Panc1 (cell line): ENCODE data around the gene ASCC1. TPM values are rescaled to one million over a fixed set of nuclear protein-coding genes. Genes with fewer than 3 reads are reported as not detected.

Source experiments
- ATAC-seq: fragments of 200-7000 bp; cut with Tn5 transposase; 2 replicates; pipeline ENCODE4 v1.9.1; 2020; ENCODE audit warnings: mild to moderate bottlenecking, moderate library complexity
- BruUV-seq: library from RNA; stranded (reverse); fragments of 400-500 nt; replicated peaks from 2 replicates; lab custom pipeline; 2021; lab: Mats Ljungman, UMichigan
- CTCF ChIA-PET: fragments of 300-600 bp; sonication (Branson Sonifier 250); formaldehyde crosslinking; loops from one replicate; lab custom pipeline; 2022; ENCODE audit warnings: antibody characterized with exemption; lab: Charles Lee
- POLR2A ChIA-PET: fragments of 300-600 bp; sonication (Branson Sonifier 250); formaldehyde crosslinking; loops from one replicate; lab custom pipeline; 2022; ENCODE audit warnings: antibody characterized with exemption; lab: Charles Lee
- DNase-seq: peaks from one replicate; pipeline ENCODE4 v3.0.0-alpha.2; 2010; ENCODE audit warnings: low read depth, low spot score
- H3K27ac ChIP-seq: 2 replicates; pipeline ENCODE4 v1.5.1; 2011; ENCODE audit warnings: mild to moderate bottlenecking, low read length, inconsistent platforms
- H3K27me3 ChIP-seq: fragments of 200-500 bp; sonication (Bioruptor generic); 2 replicates; pipeline ENCODE4 v1.6.0; 2014; ENCODE audit warnings: low read length, inconsistent platforms; ENCODE audit not compliant: control insufficient read depth, insufficient read depth
- H3K36me3 ChIP-seq: fragments of 200-500 bp; sonication (Bioruptor generic); 2 replicates; pipeline ENCODE4 v1.5.1; 2014; ENCODE audit warnings: inconsistent platforms, mild to moderate bottlenecking, low read length, moderate library complexity; ENCODE audit not compliant: control insufficient read depth, insufficient read depth
- H3K4me1 ChIP-seq: 2 replicates; pipeline ENCODE4 v1.5.1; 2011; ENCODE audit warnings: inconsistent platforms, mild to moderate bottlenecking, low read length, moderate library complexity; ENCODE audit not compliant: control insufficient read depth, insufficient read depth
- H3K4me3 ChIP-seq, 2 experiments: 2 replicates each; pipeline ENCODE4 v1.5.1; 2011 to 2012; ENCODE audit warnings: low read depth in 2 of 2, low read length in 2 of 2, mild to moderate bottlenecking in 2 of 2, inconsistent platforms in 1 of 2, moderate library complexity in 1 of 2
- H3K9me3 ChIP-seq: fragments of 200-500 bp; sonication (Bioruptor generic); 2 replicates; pipeline ENCODE4 v1.5.1; 2014; ENCODE audit warnings: low read depth, mild to moderate bottlenecking, inconsistent platforms, low read length, moderate library complexity; ENCODE audit not compliant: control insufficient read depth, insufficient read depth
- CTCF ChIP-seq: fragments of 450-650 bp; IDR thresholded peaks from 2 replicates; pipeline ENCODE4 v1.5.1; 2017; ENCODE audit warnings: mild to moderate bottlenecking
- POLR2AphosphoS5 ChIP-seq: IDR thresholded peaks from 2 replicates; pipeline ENCODE4 v1.6.1; 2012; ENCODE audit warnings: mild to moderate bottlenecking, low read depth, low read length, moderate library complexity
- REST ChIP-seq, 2 experiments: IDR thresholded peaks; 2 replicates each; pipeline ENCODE4 v1.6.1; 2011 to 2012; ENCODE audit warnings: low read depth in 2 of 2, control low read depth in 1 of 2, low read length in 1 of 2, mild to moderate bottlenecking in 1 of 2, moderate library complexity in 1 of 2; ENCODE audit not compliant: insufficient read depth in 1 of 2
- SIN3A ChIP-seq: IDR thresholded peaks from 2 replicates; pipeline ENCODE4 v1.6.1; 2012; ENCODE audit warnings: low read depth, mild to moderate bottlenecking, low read length, moderate library complexity, borderline replicate concordance; ENCODE audit not compliant: insufficient read depth
- TCF7L2 ChIP-seq: IDR thresholded peaks from 2 replicates; pipeline ENCODE4 v1.6.1; 2011; ENCODE audit warnings: mild to moderate bottlenecking, low read depth, low read length, inconsistent platforms
- in situ Hi-C: cut with HindIII; loops from 2 replicates; pipeline ENCODE4 v1.10.0; 2016; ENCODE audit warnings: low sequenced_read_pairs, low pct_unique_long_range_greater_than_20kb
- intact Hi-C: fragments of 100-400 bp; cut with micrococcal nuclease; formaldehyde crosslinking; loops from one replicate; pipeline ENCODE4 v1.10.0; 2022; ENCODE audit not compliant: unreplicated experiment
- total RNA-seq: library from RNA; stranded (reverse); gene quantifications from one replicate; pipeline ENCODE4 v1.2.1, GENCODE V29; 2021; ENCODE audit not compliant: unreplicated experiment

The ASCC1 gene
- total RNA-seq, 1 experiment from 2014 or later = 114 TPM

GRCh38 chr10:72107325-72108003 is 108.6 kb downstream of the ASCC1 start:
- no peak for TF ChIP-seq TCF7L2
- TF ChIP-seq SIN3A = no peak
- TF ChIP-seq POLR2AphosphoS5 = no peak
- TF ChIP-seq REST (IDR thresholded peaks at IDR 0.05; ENCODE audit: insufficient read depth in 1 of 2, low read depth in 2 of 2, low read length in 1 of 2) = no peak
- TF ChIP-seq CTCF = no peak

GRCh38 chr10:72106896-72107295 is 109.2 kb downstream of the ASCC1 start:
- Histone ChIP-seq H3K4me1 (peaks cover 36% of the 10 kb centered on the region), H3K27me3 (no peaks in the 10 kb centered on the region), H3K4me3 (no peak overlapping the region), H3K36me3 (no peaks in the 10 kb centered on the region), H3K9me3 (no peaks in the 10 kb centered on the region), H3K27ac (peak overlapping the region; percentile 67)
- DNase-seq (no peak), ATAC-seq (no peak)
- in situ Hi-C loops = no loop called here
- no TSS peak for BruUV-seq
- intact Hi-C loops = no loop called here
- ChIA-PET CTCF (no interaction called here), POLR2A (no interaction called here)
- TF ChIP-seq TCF7L2 = no peak
- no peak for TF ChIP-seq REST (IDR thresholded peaks at IDR 0.05; ENCODE audit: insufficient read depth in 1 of 2, low read depth in 2 of 2, low read length in 1 of 2)
- 0 out of 2 replicates have a peak, but pooled peaks have one; percentile 3 for TF ChIP-seq POLR2AphosphoS5

More at GRCh38 chr10:72107325-72108003, 108.6 kb downstream of the ASCC1 start:
- no peaks in the 10 kb centered on the region for H3K9me3 ChIP-seq
- no peaks in the 10 kb centered on the region for H3K27me3 ChIP-seq
- BruUV-seq = no TSS peak
- ATAC-seq (peak; percentile 73), DNase-seq (no peak)
- no peaks in the 10 kb centered on the region for H3K36me3 ChIP-seq
- POLR2A ChIA-PET = no interaction called here
- H3K27ac ChIP-seq = peak overlapping the region; percentile 62; the same call in 1 of the 2 replicates
- intact Hi-C loops = no loop called here
- CTCF ChIA-PET = no interaction called here
- no peak overlapping the region for H3K4me3 ChIP-seq
- in situ Hi-C loops = no loop called here
- peaks cover 36% of the 10 kb centered on the region for H3K4me1 ChIP-seq
